Nephron progenitor cell (in vitro differentiated cells): ENCODE results near the gene MACIR.
A peak's percentile ranks its signal among the peaks of the same experiment; 100 is the strongest.

Experiments
- DNase-seq: peaks from one replicate; pipeline ENCODE4 v3.0.0; 2021
- H3K27ac Mint-ChIP-seq: 2 replicates; pipeline ENCODE4 v1.8.0; 2021; ENCODE audit warnings: mild to moderate bottlenecking, moderate library complexity, mixed read lengths
- H3K27me3 Mint-ChIP-seq: 2 replicates; pipeline ENCODE4 v1.8.0; 2021; ENCODE audit warnings: mild to moderate bottlenecking, low read depth, mixed read lengths; ENCODE audit not compliant: poor library complexity
- H3K36me3 Mint-ChIP-seq: 2 replicates; pipeline ENCODE4 v1.8.0; 2021; ENCODE audit warnings: low read depth, mixed read lengths
- H3K4me1 Mint-ChIP-seq: 2 replicates; pipeline ENCODE4 v1.8.0; 2021; ENCODE audit warnings: mixed read lengths
- H3K4me3 Mint-ChIP-seq: 2 replicates; pipeline ENCODE4 v1.8.0; 2021; ENCODE audit warnings: mild to moderate bottlenecking, moderate library complexity, mixed read lengths
- H3K9me3 Mint-ChIP-seq: 2 replicates; pipeline ENCODE4 v1.8.0; 2021; ENCODE audit warnings: mild to moderate bottlenecking, moderate library complexity, mixed read lengths
- CTCF ChIP-seq: fragments of 200-600 bp; sonication (generic); IDR thresholded peaks from 2 replicates; pipeline ENCODE4 v1.5.0; 2021; ENCODE audit warnings: antibody characterized with exemption

The MACIR gene

GRCh38 chr5:103247118-103247517, 11.4 kb upstream of the MACIR start:
- H3K4me3 Mint-ChIP-seq = no peak overlapping the region
- TF ChIP-seq CTCF = no peak
- H3K36me3 Mint-ChIP-seq = no peaks in the 10 kb centered on the region
- peaks cover 6% of the 10 kb centered on the region for H3K4me1 Mint-ChIP-seq
- peaks cover 10% of the 10 kb centered on the region for H3K27me3 Mint-ChIP-seq
- no peaks in the 10 kb centered on the region for H3K9me3 Mint-ChIP-seq
- H3K27ac Mint-ChIP-seq = no peak overlapping the region
- no peak for DNase-seq

- no peak overlapping the region for H3K4me3 Mint-ChIP-seq
- TF ChIP-seq CTCF = no peak
- H3K27me3 Mint-ChIP-seq = peaks cover 13% of the 10 kb centered on the region
- no peaks in the 10 kb centered on the region for H3K9me3 Mint-ChIP-seq
- no peak for DNase-seq
- H3K36me3 Mint-ChIP-seq = no peaks in the 10 kb centered on the region
- H3K4me1 Mint-ChIP-seq = peaks cover 6% of the 10 kb centered on the region
- H3K27ac Mint-ChIP-seq = no peak overlapping the region
Measured at GRCh38 chr5:103249068-103249467, 9.5 kb upstream of the MACIR start.

GRCh38 chr5:103254921-103255320, 3.6 kb upstream of the MACIR start:
- Mint-ChIP-seq H3K36me3 (no peaks in the 10 kb centered on the region), H3K27ac (no peak overlapping the region), H3K27me3 (peaks cover 16% of the 10 kb centered on the region), H3K4me1 (peaks cover 14% of the 10 kb centered on the region), H3K4me3 (no peak overlapping the region), H3K9me3 (no peaks in the 10 kb centered on the region)
- no peak for DNase-seq
- no peak for TF ChIP-seq CTCF

- no peak for DNase-seq
- no peak overlapping the region for H3K4me3 Mint-ChIP-seq
- H3K27ac Mint-ChIP-seq = no peak overlapping the region
- TF ChIP-seq CTCF = no peak
- peaks cover 21% of the 10 kb centered on the region for H3K4me1 Mint-ChIP-seq
- no peaks in the 10 kb centered on the region for H3K9me3 Mint-ChIP-seq
- no peaks in the 10 kb centered on the region for H3K36me3 Mint-ChIP-seq
- H3K27me3 Mint-ChIP-seq = peaks cover 13% of the 10 kb centered on the region
Measured at GRCh38 chr5:103255691-103256090, 2.9 kb upstream of the MACIR start.

GRCh38 chr5:103256178-103256577, 2.4 kb upstream of the MACIR start:
- no peak overlapping the region for H3K27ac Mint-ChIP-seq
- no peak for DNase-seq
- no peaks in the 10 kb centered on the region for H3K36me3 Mint-ChIP-seq
- H3K27me3 Mint-ChIP-seq = peaks cover 13% of the 10 kb centered on the region
- no peak overlapping the region for H3K4me3 Mint-ChIP-seq
- H3K9me3 Mint-ChIP-seq = no peaks in the 10 kb centered on the region
- H3K4me1 Mint-ChIP-seq = peaks cover 26% of the 10 kb centered on the region
- no peak for TF ChIP-seq CTCF

- no peaks in the 10 kb centered on the region for H3K9me3 Mint-ChIP-seq
- peaks cover 8% of the 10 kb centered on the region for H3K27me3 Mint-ChIP-seq
- H3K4me1 Mint-ChIP-seq = peaks cover 48% of the 10 kb centered on the region
- TF ChIP-seq CTCF = no peak
- H3K27ac Mint-ChIP-seq = no peak overlapping the region
- no peaks in the 10 kb centered on the region for H3K36me3 Mint-ChIP-seq
- H3K4me3 Mint-ChIP-seq = peak overlapping the region; percentile 96
- DNase-seq = peak; percentile 67
Measured at GRCh38 chr5:103258957-103259704, 568 bp downstream of the MACIR start.
